ENCODE measurements around the gene CP.

CP gene

GRCh38 chr3:149122721-149123578 lies 98.7 kb downstream of the CP start:
- H2AFZ ChIP-seq (ENCODE audit: low read length), result no peak overlapping the region
- no peak overlapping the region for H3K9ac ChIP-seq (ENCODE audit: low read depth, low read length, poor library complexity)
- H3K27ac ChIP-seq (replicated peaks; ENCODE audit: low read length), result no peak overlapping the region
- H3K18ac ChIP-seq (ENCODE audit: low read length), result no peak overlapping the region
- H3K4me3 ChIP-seq (ENCODE audit: low read length in 2 of 2), result no peak overlapping the region
- H2BK15ac ChIP-seq (ENCODE audit: low read length), result no peak overlapping the region
- no peak overlapping the region for H2BK12ac ChIP-seq (ENCODE audit: low read length)
- H3K27me3 ChIP-seq (ENCODE audit: control insufficient read depth in 3 of 3, insufficient read depth in 3 of 3, low read depth in 1 of 3, low read length in 3 of 3), result peaks cover 0 to 6% (median 0%) of the 10 kb centered on the region in 3 experiments
- no peak overlapping the region for H2BK120ac ChIP-seq (ENCODE audit: low read depth, low read length)
- no peaks in the 10 kb centered on the region for H3K4me1 ChIP-seq (ENCODE audit: control insufficient read depth in 2 of 2, insufficient read depth in 1 of 2, low read depth in 1 of 2, low read length in 2 of 2)
- H3K4ac ChIP-seq (ENCODE audit: low read length), result no peak overlapping the region
- H3K36me3 ChIP-seq (replicated peaks in 1 of 2; ENCODE audit: control insufficient read depth in 2 of 2, insufficient read depth in 2 of 2, low read length in 2 of 2), result no peaks in the 10 kb centered on the region
- H3K23ac ChIP-seq (ENCODE audit: low read depth, low read length, poor library complexity), result no peak overlapping the region
- H3K79me1 ChIP-seq (ENCODE audit: low read depth, low read length), result no peaks in the 10 kb centered on the region
- H4K8ac ChIP-seq (ENCODE audit: low read depth, low read length), result no peak overlapping the region
- no peak overlapping the region for H2AK5ac ChIP-seq (ENCODE audit: low read depth, low read length)
- H3K4me2 ChIP-seq (ENCODE audit: insufficient read depth, low read length, poor library complexity, severe bottlenecking), result no peak overlapping the region
- no peak overlapping the region for H4K91ac ChIP-seq (ENCODE audit: low read depth, low read length, poor library complexity)
- WGBS, 2 donors (ENCODE audit: extremely low coverage in 2 of 2, insufficient read length in 2 of 2, insufficient replicate concordance in 1 of 2), result no CpG with 5 or more reads among the region's 4 CpGs
- no peak overlapping the region for H3K14ac ChIP-seq (ENCODE audit: low read length)
- no peak overlapping the region for H2BK5ac ChIP-seq (ENCODE audit: low read length)
- H3K9me3 ChIP-seq (replicated peaks in 1 of 2; ENCODE audit: control insufficient read depth in 2 of 2, insufficient read depth in 1 of 2, low read depth in 1 of 2, low read length in 2 of 2), result peaks cover 2 to 13% of the 10 kb centered on the region in 2 donors
- no peak for DNase-seq (ENCODE audit: low spot score)
